GM23248 (cell line): ENCODE results near the gene CEP41.

Source experiments
- EZH2 ChIP-seq: fragments of 200-600 bp; sonication (generic); IDR thresholded peaks from 2 replicates; pipeline ENCODE4 v1.6.1; 2018; ENCODE audit warnings: antibody characterized with exemption, mild to moderate bottlenecking; ENCODE audit not compliant: insufficient read depth, poor library complexity, severe bottlenecking
- EZH2phosphoT487 ChIP-seq: fragments of 200-600 bp; sonication (generic); IDR thresholded peaks from 2 replicates; pipeline ENCODE4 v1.6.1; 2018; ENCODE audit warnings: antibody characterized with exemption, moderate library complexity, mild to moderate bottlenecking, low read depth; ENCODE audit not compliant: insufficient read depth

DNA sequence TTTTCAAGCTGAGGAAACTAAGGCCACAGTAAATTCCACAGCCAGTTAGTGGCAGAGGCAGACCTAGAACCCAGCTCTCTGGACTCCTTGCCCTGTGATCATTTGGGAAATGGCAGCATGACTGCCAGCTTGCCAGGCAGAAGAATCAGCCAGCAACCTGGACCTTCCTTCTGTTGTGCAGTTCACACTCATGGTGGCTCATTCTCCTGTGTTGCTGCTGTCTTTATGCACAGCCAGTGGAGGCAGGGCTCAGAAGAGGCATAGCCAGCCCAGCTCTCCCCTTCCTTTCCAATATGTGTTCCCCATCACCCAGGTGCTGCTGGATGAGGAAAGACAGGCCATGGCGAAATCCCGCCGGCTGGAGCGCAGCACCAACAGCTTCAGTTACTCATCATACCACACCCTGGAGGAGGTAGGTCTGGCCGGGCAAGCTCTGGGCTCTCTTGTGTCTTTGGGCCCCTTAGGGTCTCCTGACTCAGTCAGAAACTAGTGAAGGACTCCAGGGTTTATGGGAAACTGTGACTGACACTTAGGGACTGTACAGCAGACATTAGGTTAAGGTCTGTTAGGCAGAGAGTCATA lies 81.4 kb downstream of the CEP41 start:
- TF ChIP-seq EZH2 (no peak), EZH2phosphoT487 (no peak)
